NCI-H82 treated with DMSO at 0.1 percent for 48 hours (cell line): Measurements from ENCODE around the gene GPX7.
"Not testable (repeated sequence)": the region's sequence is repeated elsewhere in the genome, so short reads cannot be mapped to it uniquely, and the experiment has no call there.

Source experiments
- DNase-seq: peaks from one replicate; lab custom pipeline; 2025; ENCODE audit not compliant: unreplicated experiment; lab: John Stamatoyannopoulos, UW

GPX7 gene

DNA sequence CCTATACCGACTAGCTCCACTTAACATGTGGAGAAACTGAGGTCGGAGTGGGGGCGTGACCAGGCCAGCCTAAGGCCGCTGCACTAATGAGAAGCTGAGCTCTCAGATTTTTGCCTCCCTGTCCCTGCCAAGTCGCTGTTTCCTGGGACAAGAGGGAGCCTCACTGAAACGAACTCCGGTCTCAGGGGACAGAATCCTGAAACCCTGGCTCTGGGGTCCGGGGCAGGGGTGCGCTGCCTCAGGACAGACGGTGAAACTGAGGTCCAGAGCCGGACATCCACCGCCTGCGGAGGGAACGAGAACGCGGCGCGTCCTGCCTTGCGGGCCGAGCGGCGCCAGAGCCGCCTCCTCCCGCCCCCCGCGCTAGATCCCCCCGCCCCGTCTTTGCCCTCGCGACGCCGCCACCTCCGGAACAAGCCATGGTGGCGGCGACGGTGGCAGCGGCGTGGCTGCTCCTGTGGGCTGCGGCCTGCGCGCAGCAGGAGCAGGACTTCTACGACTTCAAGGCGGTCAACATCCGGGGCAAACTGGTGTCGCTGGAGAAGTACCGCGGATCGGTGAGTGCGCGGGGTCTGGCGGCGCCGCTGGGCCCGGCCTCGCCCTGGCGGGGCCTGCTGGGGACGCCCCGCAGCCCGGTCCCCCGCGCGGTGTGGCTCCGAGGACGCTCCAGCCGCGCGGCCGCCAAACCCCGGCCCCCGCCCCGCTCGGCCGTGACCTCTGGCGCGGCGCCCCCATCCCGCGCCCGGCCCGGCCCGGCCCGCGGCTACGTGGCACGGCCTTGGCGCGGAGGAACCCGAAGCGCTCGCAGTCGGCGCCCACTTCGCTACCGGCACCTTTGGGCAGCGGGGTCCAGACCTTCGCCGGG lies at the start of gene GPX7:
GPX7 (plus strand) TSS at position 381 of the 865 bp plus-strand sequence; CDS start at position 420, 39 bp downstream.
- no peak for DNase-seq

- peak; percentile 75 for DNase-seq
Measured at GRCh38 chr1:52552505-52553361, 49.4 kb upstream of the GPX7 start, which contains the start of gene TUT4. TUT4 (minus strand) TSS chr1:52553092; CDS start chr1:52526280, 26,812 bp downstream.

GRCh38 chr1:52553362-52554266 lies 48.6 kb upstream of the GPX7 start:
- DNase-seq: peak; percentile 75

- no peak for DNase-seq
Measured at GRCh38 chr1:52554267-52554640, 47.9 kb upstream of the GPX7 start.

GRCh38 chr1:52554756-52555155 lies 47.4 kb upstream of the GPX7 start:
- DNase-seq: no peak

GRCh38 chr1:52556641-52557360 lies 45.4 kb upstream of the GPX7 start:
- no peak for DNase-seq

- no peak for DNase-seq
Measured at GRCh38 chr1:52558941-52559340, 43.2 kb upstream of the GPX7 start.

DNA sequence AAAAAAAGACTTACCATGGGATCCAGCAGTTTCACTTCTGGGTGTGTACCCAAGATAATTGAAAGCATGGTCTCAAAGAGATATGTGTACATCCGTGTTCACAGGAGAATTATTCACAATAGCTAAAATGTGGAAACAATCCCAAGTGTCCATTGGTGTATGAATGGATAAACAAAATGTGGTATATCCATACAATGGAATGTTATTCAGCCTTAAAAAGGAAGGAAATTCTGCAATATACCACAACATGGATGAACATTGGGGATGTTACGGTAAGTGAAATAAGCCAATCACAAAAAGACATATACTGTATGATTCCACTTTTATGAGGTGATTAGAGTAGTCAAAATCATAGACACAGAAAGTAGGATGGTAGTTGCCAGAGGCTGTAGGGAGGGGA lies 42.3 kb upstream of the GPX7 start:
- DNase-seq: no peak

GRCh38 chr1:52562766-52563165 lies 39.4 kb upstream of the GPX7 start:
- DNase-seq: no peak

- no peak for DNase-seq
Measured at GRCh38 chr1:52567943-52568342, 34.2 kb upstream of the GPX7 start.

DNA sequence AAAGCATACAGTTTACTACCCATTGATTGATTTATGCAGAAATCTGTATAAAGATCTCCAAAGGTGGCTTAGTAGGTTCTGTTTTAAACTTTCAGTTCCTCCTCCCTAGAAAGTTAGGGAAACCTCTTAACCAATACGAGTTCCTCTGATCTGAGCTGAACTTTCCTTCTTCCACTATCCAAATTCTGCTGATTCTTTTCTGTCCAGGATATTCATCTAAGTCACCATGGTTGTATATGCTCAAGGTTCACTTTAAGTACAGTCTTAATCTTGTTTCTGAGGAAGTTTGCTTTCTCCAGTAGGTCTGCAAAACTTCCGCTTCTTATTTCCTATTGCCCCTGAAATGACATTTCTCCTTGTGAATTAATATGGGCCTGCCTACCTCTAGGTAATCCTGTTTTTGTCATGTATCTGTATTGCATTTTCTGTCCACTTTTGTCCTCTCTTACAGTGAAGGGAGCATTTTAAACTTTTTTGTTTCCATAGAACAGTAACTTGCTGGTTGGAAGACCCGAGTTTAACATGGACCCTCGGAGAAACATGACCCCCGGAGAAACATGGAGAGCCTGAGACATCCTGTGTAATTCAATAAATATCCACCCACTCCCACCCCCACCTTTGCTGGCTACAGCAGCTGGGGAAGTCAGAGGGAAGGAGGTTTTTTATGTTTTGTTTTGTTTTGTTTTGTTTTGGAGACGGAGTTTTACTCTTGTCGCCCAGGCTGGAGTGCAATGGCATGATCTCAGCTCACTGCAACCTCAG lies 32.5 kb upstream of the GPX7 start:
- DNase-seq: no peak

- peak; percentile 10 for DNase-seq
Measured at GRCh38 chr1:52571783-52572182, 30.4 kb upstream of the GPX7 start.

DNA sequence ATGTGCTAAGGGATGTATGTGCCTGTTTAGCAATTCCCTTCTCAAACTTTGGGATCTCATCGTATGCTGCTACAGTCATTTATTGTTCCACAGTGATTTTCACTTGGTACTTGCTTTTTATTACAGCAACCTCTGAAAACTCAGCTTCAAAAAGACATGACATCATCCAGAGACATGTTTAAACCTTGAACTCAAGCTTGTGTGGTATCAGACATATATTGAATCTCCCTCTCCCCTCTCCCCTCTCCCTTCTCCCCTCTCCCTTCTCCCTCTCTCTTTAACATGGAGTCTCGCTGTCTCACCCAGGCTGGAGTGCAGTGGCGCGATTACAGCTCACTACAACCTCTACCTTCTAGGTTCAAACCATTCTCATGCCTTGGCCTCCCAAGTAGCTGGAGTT lies 29.8 kb upstream of the GPX7 start:
- DNase-seq: no peak

DNA sequence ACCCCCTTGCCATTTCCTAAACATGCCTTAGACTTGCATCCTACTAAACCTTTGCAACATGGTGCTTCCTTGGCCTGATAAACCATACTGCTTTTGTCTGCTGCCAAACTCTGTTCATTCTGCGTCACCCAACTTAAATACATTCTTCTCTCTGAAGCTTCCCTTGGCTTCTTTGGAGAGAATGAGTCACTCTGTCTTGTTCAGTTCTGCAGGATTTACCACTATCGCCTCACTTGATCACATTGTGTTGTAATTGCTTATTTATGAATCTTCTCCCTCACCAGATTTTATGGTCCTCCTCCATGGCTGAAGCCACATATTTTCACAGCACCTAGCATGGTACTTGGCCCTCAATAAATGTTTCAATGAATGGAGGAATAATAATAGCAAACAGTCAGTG lies 27.6 kb upstream of the GPX7 start:
- no peak for DNase-seq

DNA sequence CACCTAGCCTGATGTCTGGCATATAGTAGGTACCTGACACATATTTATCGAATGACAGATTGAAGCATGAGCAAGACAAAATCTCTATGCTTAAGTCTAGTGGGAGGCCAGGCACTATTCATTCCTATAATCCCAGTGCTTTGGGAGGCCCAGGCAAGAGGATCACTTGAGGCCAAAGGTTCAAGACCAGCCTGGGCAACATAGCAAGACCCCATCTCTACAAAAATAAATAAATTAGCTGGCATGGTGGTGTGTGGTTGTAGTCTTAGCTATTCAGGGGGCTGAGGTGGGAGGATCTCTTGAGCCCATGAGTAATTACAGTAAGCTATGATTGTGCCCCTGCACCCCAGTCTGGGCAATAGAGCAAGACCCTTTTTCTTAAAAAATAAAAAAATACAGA lies 26.1 kb upstream of the GPX7 start:
- DNase-seq: no peak

GRCh38 chr1:52578066-52578465 lies 24.1 kb upstream of the GPX7 start:
- not testable (repeated sequence) for DNase-seq

DNA sequence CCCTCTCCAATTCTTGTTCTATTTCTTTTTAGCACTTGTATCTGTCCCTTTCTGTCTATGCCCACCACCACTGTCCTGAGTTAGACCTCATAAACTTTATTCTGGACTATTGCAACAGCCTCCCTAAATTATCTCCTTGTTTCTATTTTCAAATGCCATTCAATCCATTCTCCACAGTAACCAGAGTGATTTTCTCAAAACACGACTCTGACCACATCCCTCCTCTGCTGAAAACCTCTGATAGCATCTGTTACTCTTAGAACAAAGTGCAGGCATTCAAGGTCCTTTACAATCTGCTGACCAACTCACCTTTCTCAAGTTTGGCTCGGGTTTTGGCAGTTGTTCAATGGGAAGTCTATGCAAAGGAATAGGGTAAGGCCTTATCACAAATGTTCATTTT lies 22.8 kb upstream of the GPX7 start:
- DNase-seq: no peak

- no peak for DNase-seq
Measured at GRCh38 chr1:52580283-52580682, 21.9 kb upstream of the GPX7 start.

DNA sequence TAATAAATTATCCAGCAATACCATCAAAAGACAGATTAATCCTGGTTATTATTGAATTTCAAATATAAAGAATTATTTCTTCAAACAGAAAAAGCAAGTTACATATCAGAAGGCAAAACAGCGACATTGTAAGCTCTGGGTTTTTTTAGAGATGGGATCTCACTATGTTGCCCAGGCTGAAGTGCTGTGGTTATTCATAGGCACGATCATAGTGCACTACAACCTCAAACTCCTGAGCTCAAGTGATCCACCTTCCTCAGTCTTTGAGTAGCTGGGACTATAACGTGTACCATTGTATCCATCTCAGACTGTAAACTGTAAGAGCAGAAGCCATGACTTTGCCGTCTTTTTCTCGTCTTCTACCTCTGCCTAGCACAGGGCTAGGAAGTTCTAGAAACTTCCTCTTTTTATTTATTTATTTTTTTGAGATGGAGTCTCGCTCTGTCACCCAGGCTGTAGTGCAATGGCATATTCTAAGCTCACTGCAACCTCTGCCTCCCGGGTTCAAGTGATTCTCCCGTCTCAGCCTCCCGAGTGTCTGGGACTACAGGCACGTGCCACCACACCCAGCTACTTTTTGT lies 20.0 kb upstream of the GPX7 start:
- DNase-seq: no peak
